ENCODE measurements around the gene MIDN.
"Not testable (repeated sequence)": the region's sequence is repeated elsewhere in the genome, so short reads cannot be mapped to it uniquely, and the experiment has no call there.

MIDN gene

GRCh38 chr19:1295169-1296012 is 47.0 kb downstream of the MIDN start:
- no peak for DNase-seq

DNA sequence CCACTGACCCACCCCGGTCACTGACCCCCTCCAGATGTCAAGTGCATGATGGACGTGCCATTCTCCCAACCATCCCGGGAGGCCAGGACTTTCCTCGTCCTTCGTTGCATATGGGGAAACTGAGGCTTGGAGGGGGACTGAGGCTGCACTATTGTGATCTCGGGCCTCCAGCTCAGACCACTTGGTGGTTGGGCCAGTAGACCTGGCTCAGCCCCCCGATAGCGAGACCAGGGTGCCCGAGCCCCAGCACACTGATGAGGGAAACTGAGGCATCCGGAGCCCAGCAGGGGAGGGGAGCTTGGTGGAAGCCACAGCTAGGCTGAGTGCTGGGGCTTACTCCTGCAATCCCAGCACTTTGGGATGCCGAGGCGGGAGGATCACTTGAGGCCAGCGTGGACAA is 47.7 kb downstream of the MIDN start:
- DNase-seq: no peak

- no peak for DNase-seq
These were observed 48.3 kb downstream of the MIDN start for GRCh38 chr19:1296575-1297271.

- no peak for DNase-seq
These were observed 49.9 kb downstream of the MIDN start for GRCh38 chr19:1298235-1298634.

DNA sequence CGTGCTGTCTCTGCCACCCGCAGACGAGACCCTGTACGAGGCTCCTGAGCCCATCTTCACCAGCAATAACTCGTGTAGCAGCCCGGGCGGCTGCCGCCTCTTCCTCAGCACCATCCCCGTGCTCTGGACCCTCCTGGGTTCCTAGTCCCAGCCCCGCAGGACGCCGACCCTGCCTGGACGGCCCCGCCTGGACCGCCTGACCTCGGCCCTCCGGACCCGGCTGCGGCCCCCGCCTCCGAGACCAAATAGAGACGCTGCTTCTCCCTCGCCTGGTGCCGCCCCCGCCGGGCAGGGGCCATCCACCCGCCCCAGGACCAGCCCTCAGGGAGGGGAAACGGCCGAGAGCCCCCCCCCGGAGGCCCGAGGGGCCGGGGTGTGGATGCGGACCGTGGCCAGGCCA is 51.4 kb downstream of the MIDN start:
- no peak for DNase-seq

- DNase-seq: no peak
These were observed 52.5 kb downstream of the MIDN start for GRCh38 chr19:1300744-1301490.

- no peak for DNase-seq
These were observed 54.3 kb downstream of the MIDN start for GRCh38 chr19:1302533-1303239.

GRCh38 chr19:1304197-1304924 is 56.0 kb downstream of the MIDN start:
- no peak for DNase-seq

GRCh38 chr19:1305354-1305753 is 57.0 kb downstream of the MIDN start:
- not testable (repeated sequence) for DNase-seq

DNA sequence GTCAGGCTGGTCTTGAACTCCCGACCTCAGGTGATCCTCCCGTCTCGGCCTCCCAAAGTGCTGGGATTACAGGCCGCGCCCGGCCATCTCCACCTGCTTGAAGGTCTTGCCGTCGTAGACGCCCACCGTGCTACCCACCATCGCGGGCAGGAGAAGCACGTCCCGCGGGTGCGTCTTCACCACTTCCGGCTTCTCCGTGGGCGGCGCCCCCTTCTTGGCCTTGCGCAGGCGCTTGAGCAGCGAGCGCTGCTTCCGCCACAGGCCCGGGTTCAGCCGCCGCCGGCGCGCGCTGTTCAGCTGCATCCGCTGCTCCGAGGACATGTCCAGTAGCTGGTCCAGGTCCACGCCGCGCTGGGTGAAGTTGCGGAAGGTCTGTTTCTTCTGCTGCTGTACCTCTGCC is 58.9 kb downstream of the MIDN start:
- DNase-seq: no peak

DNA sequence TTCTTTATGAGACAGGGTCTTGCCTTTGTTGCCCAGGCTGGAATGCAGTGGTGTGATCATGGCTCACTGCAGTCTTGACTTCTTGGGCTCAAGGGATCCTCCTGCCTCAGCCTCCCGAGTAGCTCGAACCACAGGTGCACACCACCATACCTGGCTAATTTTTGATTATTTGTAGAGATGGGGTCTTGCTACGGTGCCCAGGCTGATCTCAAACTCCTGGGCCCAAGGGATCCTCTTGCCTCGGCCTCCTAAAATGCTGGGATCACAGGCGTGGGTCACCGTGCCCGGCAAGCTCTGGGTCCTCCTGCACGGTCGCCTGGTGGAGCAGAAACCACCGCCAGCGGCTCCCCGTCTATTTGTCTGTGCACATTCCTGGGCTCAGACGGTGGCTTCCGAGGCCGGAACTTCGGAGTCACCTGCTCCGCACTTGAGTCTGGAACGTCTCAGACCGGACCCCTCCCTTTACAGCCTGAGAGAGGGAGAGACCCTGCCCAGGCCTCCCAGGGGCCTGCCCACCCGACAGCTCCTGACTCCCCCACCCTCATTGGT is 59.4 kb downstream of the MIDN start:
- no peak for DNase-seq

- no peak for DNase-seq
These were observed 60.3 kb downstream of the MIDN start for GRCh38 chr19:1308718-1309117.

Data from amniotic stem cell (primary cell).